GM19328 (cell line): Measurements from ENCODE around the gene RHOG.
"Not testable (repeated sequence)": the region's sequence is repeated elsewhere in the genome, so short reads cannot be mapped to it uniquely, and the experiment has no call there.

Experiments
- ATAC-seq: cut with Tn5 transposase; IDR thresholded peaks from one replicate; pipeline ENCODE4 v1.9.1; 2021; ENCODE audit warnings: mild to moderate bottlenecking, moderate library complexity; ENCODE audit not compliant: unreplicated experiment

The RHOG gene

DNA sequence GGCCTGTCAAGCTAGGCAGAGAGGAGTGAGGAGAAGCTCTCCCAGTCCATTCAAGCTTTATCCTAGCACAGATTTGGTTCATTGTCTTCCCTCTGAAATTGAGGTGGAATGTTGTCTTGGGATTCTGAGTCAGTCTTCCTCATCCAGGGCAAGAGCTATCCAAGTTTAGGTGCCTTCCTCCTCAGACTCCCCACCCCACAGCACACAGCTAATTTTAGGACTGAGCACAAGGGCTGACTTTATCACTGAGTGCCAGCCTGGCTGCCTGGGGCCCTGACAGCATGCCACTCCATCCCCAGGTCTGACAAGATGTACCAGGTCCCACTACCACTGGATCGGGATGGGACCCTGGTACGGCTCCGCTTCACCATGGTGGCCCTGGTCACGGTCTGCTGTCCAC is 29.8 kb downstream of the RHOG start:
- ATAC-seq: no peak

DNA sequence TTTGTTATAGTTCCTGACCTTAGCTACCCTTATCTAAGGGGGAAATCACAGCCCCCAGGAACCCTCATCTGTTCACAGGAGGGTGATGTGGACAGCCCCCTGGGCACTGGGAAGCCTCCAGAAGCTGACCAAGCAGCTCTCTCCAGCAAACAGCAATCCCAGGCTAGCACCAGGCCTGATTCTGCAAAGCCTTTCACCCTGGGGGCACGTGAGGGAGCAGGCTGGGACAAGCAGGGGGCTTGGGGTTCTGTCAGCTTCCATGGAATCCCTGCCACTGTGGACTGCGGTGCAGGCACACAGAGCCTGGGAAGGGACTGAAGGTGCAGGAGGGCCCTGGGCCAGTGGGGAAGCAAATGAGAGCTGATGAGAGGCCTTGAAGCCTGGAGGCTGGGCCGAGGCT is 30.3 kb downstream of the RHOG start:
- no peak for ATAC-seq

- ATAC-seq: no peak
Observed at GRCh38 chr11:3809624-3809928, 31.2 kb downstream of the RHOG start.

- ATAC-seq: peak; percentile 54
Observed at GRCh38 chr11:3808861-3809623, 31.7 kb downstream of the RHOG start.

DNA sequence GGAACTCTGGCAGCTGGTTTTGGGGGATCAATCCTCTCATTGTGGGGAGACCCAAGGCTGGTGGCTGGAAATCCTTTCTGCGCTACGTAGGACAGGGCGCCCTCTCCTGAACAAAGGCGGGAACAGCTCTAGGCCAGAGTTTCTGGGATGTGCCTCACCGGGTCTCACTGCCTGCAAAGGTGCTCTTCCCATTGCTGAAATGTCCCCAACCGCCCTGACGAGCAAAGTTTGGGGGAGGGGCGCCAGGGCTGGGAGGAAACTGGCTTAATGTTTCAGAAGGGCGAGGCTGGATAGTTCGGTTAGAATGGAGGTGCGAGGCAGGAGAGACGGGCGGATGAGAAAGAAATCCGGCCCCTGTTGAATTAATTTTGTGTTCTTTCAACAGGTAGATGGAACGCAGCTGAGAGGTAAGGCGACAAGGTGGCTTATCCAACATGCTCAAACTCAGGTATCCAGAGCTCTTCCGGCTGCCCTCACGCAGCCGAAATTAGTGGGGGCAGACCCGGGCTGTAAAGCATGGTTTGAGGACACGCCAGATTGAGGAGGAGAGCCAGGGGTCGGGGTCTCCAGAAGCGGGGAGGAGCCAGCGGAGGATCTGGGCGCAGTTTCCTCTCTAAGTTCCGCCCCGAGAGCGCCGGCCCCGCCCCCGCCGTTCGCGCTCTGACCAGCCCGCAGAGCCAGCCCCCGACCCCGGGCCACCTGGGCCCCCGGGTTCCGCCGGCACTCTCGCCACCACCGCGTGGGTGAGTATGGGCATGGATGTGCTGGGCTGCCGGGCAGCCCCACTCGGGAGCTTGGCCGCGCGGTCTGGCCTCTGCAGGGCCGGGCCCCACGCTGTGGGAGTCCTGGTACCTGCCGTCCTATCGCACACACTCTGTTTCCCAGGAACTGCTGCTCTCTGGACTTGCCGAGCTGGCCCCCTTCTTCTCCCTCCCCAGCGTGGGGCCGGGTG is 32.6 kb downstream of the RHOG start, which contains the start of gene PGAP2:
PGAP2 (plus strand) TSS at position 652 of the 952 bp plus-strand sequence. CDS start 2,700 bp downstream, outside the sequence.
- ATAC-seq: peak; percentile 59

DNA sequence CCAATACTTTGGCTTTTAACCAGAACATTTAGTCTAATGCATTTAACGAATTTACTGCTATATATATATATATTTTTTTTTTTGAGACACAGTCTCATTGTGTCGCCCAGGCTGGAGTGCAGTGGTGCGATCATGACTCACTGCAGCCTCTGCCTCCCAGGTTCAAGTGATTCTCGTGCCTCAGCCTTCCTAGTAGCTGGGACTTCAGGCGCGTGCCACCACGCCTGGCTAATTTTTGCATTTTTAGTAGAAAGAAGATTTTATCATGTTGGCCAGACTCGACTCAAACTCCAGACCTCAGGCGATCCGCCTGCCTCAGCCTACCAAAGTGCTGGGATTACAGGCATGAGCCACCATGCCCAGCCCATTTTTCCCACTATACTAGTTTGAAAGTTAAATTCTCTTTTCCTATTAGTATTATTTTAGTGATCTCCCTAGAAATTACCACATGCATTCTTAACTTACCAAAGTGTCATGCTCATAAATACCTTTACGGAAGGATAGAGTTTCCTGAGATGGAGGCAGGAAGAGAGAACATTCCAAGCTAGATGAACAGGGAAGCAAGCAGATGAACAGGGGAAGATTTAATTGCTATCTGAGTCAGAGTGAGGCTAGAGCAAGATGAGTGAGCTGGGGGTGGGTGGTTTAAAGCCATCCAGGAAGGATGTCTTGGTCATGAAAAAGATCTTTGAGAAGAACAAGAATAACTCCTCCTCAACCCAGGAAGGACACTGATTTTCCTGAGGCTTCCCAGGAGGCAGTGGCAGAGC is 36.8 kb downstream of the RHOG start:
- ATAC-seq: no peak

DNA sequence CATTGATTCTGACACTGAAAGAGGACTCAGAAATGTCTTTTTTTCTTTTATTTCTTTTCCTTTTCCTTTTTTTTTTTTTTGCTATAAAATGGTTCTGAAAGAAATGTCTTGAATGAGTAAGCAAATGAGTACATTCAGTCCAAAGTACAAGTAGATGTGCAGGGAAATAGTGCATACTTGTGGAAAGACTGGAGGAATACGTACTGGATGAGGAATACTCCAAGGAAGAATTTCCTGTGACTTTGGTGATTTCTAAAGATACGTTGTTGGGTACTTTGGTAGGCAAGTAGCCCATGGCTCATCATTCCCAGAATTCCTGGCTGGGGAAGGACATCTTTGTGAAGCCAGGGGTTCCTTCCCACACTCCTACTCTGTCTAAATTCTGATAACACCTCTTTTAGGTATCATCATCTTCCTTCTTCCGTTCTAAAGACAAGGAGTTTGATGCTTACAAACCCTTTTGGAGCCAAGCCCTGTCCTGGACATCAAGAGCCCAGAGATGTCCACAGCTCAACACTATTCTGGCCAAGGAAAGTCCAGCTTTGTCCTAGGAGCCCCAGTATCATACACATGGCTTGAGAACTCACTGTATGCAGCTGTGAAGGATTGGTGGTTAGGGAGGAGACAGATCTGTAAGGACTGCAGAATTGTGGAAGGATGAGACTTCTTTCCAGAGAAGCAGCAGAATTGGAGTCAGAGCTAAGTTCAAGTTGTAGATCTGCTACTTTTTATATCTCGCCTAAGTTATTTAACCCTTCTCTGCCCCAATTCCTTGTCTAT is 38.6 kb downstream of the RHOG start:
- ATAC-seq: no peak

DNA sequence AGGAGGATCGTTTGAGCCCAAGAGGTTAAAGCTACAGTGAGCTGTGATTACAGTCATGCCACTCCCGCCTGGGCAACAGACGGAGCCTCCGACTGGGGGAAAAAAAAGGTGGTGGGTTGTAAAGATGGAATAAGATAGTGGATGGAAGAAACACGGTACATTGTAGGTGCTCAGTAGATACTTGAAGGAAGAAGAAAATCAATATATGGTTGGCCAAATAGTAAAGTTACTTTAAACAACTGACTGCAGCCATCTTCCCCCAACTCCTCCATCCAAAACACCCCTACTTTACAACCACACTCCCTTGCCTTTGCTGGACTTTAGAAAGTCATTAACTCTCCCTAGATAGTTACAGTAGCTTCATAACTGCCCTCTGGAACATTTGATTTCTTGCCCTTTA is 40.9 kb downstream of the RHOG start:
- no peak for ATAC-seq

DNA sequence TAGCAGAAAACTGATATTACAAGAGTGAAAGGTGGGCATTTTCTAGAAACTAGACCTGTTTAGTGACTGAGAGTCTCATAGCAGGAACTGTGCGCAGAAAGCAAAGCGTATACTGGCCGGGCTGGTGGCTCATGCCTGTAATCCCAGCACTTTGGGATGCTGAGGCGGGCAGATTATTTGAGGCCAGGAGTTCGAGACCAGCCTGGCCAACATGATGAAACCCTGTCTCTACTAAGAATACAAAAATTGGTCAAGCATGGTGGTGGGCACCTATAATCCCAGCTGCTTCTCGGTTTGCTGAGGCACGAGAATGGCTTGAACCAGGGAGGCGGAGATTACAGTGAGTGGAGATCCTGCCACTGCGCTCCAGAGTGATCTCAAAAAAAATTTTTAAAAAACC is 41.6 kb downstream of the RHOG start:
- no peak for ATAC-seq

DNA sequence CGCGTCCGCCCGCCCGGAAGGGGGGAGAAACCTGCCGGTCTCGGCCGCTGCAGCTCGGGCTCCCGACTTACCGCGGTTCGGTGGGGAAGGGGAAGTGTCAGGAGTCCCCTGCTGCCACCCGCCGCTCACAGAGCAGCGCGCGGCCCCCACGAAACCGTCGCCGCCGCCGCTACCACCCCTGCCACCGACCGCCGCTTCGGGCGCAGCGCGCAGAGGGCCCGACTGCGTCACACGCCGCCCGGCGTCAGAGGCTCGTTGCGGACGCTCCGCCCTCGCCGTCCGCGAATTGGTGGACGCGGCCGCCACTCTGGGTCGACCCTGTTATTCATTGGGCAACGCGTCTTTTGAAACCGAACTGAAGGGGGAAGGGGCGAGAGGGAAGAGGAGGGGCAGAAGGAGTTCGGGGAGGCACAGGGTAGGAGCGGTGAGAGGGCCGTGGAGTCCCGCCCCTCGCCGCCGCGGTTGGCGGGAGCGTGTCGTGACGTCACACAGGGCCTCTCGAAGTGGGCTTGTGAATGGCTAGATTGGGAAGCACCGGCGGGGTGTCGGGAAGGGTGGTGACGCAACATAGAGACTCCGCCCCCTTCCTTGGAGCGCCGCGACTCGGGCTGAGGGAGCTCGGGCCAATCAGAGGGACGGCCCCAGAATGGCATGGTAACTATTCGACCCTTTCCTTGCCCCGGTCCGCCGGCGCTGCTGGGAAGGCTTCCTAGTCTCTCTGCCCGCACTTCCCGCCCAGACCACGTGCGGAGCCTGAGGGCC is 43.2 kb downstream of the RHOG start, which contains the start of gene NUP98:
NUP98 (minus strand) TSS at position 226 of the 762 bp plus-strand sequence. CDS start 15,437 bp downstream, outside the sequence.
- peak; percentile 96 for ATAC-seq

- ATAC-seq: peak; percentile 33
Observed at GRCh38 chr11:3796801-3797328, 43.9 kb downstream of the RHOG start.

DNA sequence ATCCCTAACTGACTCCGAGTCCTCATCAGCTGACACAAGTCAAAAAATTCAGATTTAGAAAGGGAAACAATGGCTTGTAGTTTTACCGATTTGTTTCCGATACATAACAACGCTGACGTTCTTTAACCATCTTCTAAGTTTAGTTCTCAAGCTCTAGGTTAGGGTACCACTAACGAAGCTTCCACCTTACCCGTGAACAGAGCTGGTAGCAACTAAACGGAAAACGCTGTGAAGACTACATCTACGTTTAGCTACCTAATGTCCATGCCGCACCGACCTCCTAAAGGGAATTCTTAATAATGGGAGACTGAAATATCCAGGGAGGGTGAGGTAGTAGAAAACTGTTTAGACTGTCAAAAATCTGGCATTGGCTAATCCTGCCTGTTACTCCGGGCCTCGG is 44.4 kb downstream of the RHOG start:
- ATAC-seq: no peak

- ATAC-seq: no peak
Observed at GRCh38 chr11:3796002-3796311, 44.8 kb downstream of the RHOG start.

GRCh38 chr11:3795131-3796001 is 45.4 kb downstream of the RHOG start:
- ATAC-seq: no peak

GRCh38 chr11:3794387-3794786 is 46.4 kb downstream of the RHOG start:
- not testable (repeated sequence) for ATAC-seq

DNA sequence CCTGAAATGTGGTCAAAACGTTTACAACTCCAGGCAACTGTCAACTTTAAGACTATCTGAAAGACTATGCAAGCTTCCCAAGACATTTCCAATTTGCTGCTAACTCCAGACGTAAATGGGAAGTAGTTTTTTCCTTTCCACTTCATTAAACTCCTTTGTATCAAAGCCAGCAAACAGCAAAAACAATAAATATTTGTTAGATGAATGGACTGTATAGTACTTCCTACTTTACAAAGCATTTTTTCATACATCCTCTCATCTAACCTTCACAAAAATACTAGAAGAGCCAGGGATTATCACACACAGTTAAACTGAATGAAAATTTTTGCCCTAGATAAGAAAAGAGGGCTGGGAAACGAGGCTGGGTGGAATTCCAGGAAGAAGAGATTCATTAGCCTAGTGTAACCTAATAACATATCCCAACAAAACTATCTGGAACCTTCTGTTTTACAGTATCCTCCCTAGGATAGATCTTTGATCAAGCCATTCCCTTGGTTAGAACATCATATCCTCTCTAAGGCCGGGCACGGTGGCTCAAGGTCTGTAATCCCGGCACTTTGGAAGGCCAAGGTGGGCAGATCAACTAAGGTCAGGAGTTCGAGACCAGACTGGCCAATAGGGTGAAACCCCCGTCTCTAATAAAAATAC is 53.9 kb downstream of the RHOG start:
- ATAC-seq: no peak

DNA sequence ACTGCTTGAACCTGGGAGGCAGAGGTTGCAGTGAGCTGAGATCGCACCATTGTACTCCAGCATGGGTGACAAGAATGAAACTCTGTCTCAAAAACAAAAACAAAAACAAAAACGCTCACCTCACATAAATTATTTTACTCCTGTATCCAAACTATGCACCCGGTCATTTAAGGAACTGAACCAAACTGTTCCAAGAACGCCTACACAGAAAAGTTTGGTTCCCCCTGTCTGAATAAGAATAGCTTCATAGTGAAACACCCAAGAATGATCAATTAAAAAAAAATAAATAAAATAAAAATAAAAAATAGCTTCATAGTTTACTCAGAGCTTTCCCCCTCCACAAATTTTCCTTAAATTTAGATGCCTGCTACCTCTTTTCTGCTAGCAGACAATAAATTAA is 57.1 kb downstream of the RHOG start:
- no peak for ATAC-seq

- ATAC-seq: no peak
Observed at GRCh38 chr11:3782963-3783362, 57.8 kb downstream of the RHOG start.
